SH-SY5Y (cell line): ENCODE data around the gene SPINK8.

Experiments used
- GATA2 ChIP-seq: IDR thresholded peaks from 2 replicates; pipeline ENCODE4 v1.6.1; 2011; ENCODE audit warnings: mild to moderate bottlenecking, low read depth, low read length
- GATA3 ChIP-seq: IDR thresholded peaks from 2 replicates; pipeline ENCODE4 v1.6.1; 2011; ENCODE audit warnings: low read depth, mild to moderate bottlenecking, low read length, moderate library complexity

- TF ChIP-seq GATA2 (no peak), GATA3 (no peak)
Observed at GRCh38 chr3:48289659-48290058, 43.8 kb downstream of the SPINK8 start.
